SJSA1 (cell line): ENCODE data around the gene PCYT1B. TPM values are rescaled to one million over a fixed set of nuclear protein-coding genes. Genes with fewer than 3 reads are reported as not detected.
A peak's percentile ranks its signal among the peaks of the same experiment; 100 is the strongest.

ENCODE experiments used
- DNase-seq, 2 experiments: peaks; one replicate each; pipeline ENCODE4 v3.0.0-alpha.2; 2015 to 2020; ENCODE audit warnings: low spot score in 2 of 2, low read depth in 1 of 2
- H3K27ac ChIP-seq: fragments of 250-450 bp; sonication (Bioruptor Pico); 2 replicates; pipeline ENCODE4 v1.5.1; 2020; ENCODE audit warnings: mild to moderate bottlenecking, moderate library complexity
- H3K27me3 ChIP-seq: fragments of 250-450 bp; sonication (Bioruptor Pico); replicated peaks from 2 replicates; pipeline ENCODE4 v1.5.1; 2020; ENCODE audit warnings: mild to moderate bottlenecking, moderate library complexity
- H3K36me3 ChIP-seq: fragments of 250-450 bp; sonication (Bioruptor Pico); 2 replicates; pipeline ENCODE4 v1.5.1; 2020; ENCODE audit warnings: mild to moderate bottlenecking
- H3K4me1 ChIP-seq: fragments of 250-450 bp; sonication (Bioruptor Pico); replicated peaks from 2 replicates; pipeline ENCODE4 v1.6.1; 2021; ENCODE audit warnings: mild to moderate bottlenecking
- H3K4me3 ChIP-seq: fragments of 250-450 bp; sonication (Bioruptor Pico); 2 replicates; pipeline ENCODE4 v1.5.1; 2020; ENCODE audit warnings: mild to moderate bottlenecking
- H3K9me3 ChIP-seq: fragments of 250-450 bp; sonication (Bioruptor Pico); replicated peaks from 2 replicates; pipeline ENCODE4 v1.5.1; 2020; ENCODE audit warnings: mild to moderate bottlenecking
- total RNA-seq: library from RNA; depleted of rRNA; stranded (reverse); fragments of >200 nt; shearing (Covaris generic); gene quantifications from 2 replicates; pipeline ENCODE4 v1.2.3, GENCODE V29; 2014; rRNA removed

The PCYT1B gene
- total RNA-seq, result not detected in 2 replicates

- Histone ChIP-seq H3K9me3 (no peaks in the 10 kb centered on the region), H3K4me3 (no peak within 1 kb of the TSS), H3K4me1 (no peaks in the 10 kb centered on the region), H3K27me3 (no peaks in the 10 kb centered on the region), H3K36me3 (no peaks in the 10 kb centered on the region), H3K27ac (no peak within 1 kb of the TSS)
- peak; percentile 4 to 43 for DNase-seq
Measured at GRCh38 chrX:24647257-24648058, at the start of gene PCYT1B. Gene PCYT1B (minus strand): TSS chrX:24647347. CDS start chrX:24647105, 242 bp downstream.

GRCh38 chrX:24696294-24696693 is 49.1 kb upstream of the PCYT1B start:
- Histone ChIP-seq H3K9me3 (no peaks in the 10 kb centered on the region), H3K36me3 (peaks cover 3% of the 10 kb centered on the region; the same call in 1 of the 2 replicates), H3K4me3 (no peak overlapping the region), H3K27ac (no peak overlapping the region), H3K4me1 (0 out of 2 replicates have a peak, but pooled peaks cover 4% of the 10 kb centered on the region), H3K27me3 (no peaks in the 10 kb centered on the region)
- DNase-seq, result no peak

GRCh38 chrX:24694825-24695224 is 47.7 kb upstream of the PCYT1B start:
- H3K4me1 ChIP-seq, result 0 out of 2 replicates have a peak, but pooled peaks cover 4% of the 10 kb centered on the region
- no peaks in the 10 kb centered on the region; the same call in 1 of the 2 replicates for H3K36me3 ChIP-seq
- no peak overlapping the region for H3K27ac ChIP-seq
- no peaks in the 10 kb centered on the region for H3K9me3 ChIP-seq
- no peaks in the 10 kb centered on the region for H3K27me3 ChIP-seq
- DNase-seq, result no peak
- H3K4me3 ChIP-seq, result peak overlapping the region; percentile 58

GRCh38 chrX:24693453-24694202 is 46.5 kb upstream of the PCYT1B start, which contains the start of gene POLA1:
Gene POLA1 (plus strand): TSS chrX:24693918. CDS start chrX:24693962, 44 bp downstream.
- peak within 1 kb of the TSS; percentile 58 for H3K4me3 ChIP-seq
- no peaks in the 10 kb centered on the region for H3K36me3 ChIP-seq
- no peaks in the 10 kb centered on the region for H3K27me3 ChIP-seq
- H3K27ac ChIP-seq, result peak within 1 kb of the TSS; percentile 66
- no peaks in the 10 kb centered on the region for H3K9me3 ChIP-seq
- peak; percentile 92 to 95 for DNase-seq
- H3K4me1 ChIP-seq, result 0 out of 2 replicates have a peak, but pooled peaks cover 4% of the 10 kb centered on the region

GRCh38 chrX:24692305-24692704 is 45.2 kb upstream of the PCYT1B start:
- Histone ChIP-seq H3K27ac (no peak overlapping the region), H3K27me3 (no peaks in the 10 kb centered on the region), H3K4me3 (no peak overlapping the region), H3K9me3 (no peaks in the 10 kb centered on the region), H3K4me1 (0 out of 2 replicates have a peak, but pooled peaks cover 4% of the 10 kb centered on the region), H3K36me3 (no peaks in the 10 kb centered on the region)
- no peak for DNase-seq

- H3K9me3 ChIP-seq, result no peaks in the 10 kb centered on the region
- no peaks in the 10 kb centered on the region for H3K27me3 ChIP-seq
- no peaks in the 10 kb centered on the region for H3K36me3 ChIP-seq
- H3K4me3 ChIP-seq, result no peak overlapping the region
- H3K4me1 ChIP-seq, result no peaks in the 10 kb centered on the region
- H3K27ac ChIP-seq, result no peak overlapping the region
- DNase-seq, result no peak
Measured at GRCh38 chrX:24684048-24684447, 36.9 kb upstream of the PCYT1B start.

- no peak overlapping the region for H3K27ac ChIP-seq
- H3K27me3 ChIP-seq, result no peaks in the 10 kb centered on the region
- no peaks in the 10 kb centered on the region for H3K4me1 ChIP-seq
- DNase-seq, result no peak
- no peaks in the 10 kb centered on the region for H3K9me3 ChIP-seq
- H3K4me3 ChIP-seq, result no peak overlapping the region
- no peaks in the 10 kb centered on the region for H3K36me3 ChIP-seq
Measured at GRCh38 chrX:24682739-24683432, 35.7 kb upstream of the PCYT1B start.

GRCh38 chrX:24676403-24677024 is 29.4 kb upstream of the PCYT1B start:
- Histone ChIP-seq H3K4me3 (no peak overlapping the region), H3K36me3 (no peaks in the 10 kb centered on the region), H3K27me3 (no peaks in the 10 kb centered on the region), H3K27ac (no peak overlapping the region), H3K4me1 (no peaks in the 10 kb centered on the region), H3K9me3 (no peaks in the 10 kb centered on the region)
- no peak for DNase-seq

- no peaks in the 10 kb centered on the region for H3K4me1 ChIP-seq
- H3K27me3 ChIP-seq, result no peaks in the 10 kb centered on the region
- no peaks in the 10 kb centered on the region for H3K36me3 ChIP-seq
- H3K4me3 ChIP-seq, result no peak overlapping the region
- DNase-seq, result no peak
- H3K27ac ChIP-seq, result no peak overlapping the region
- no peaks in the 10 kb centered on the region for H3K9me3 ChIP-seq
Measured at GRCh38 chrX:24673424-24673823, 26.3 kb upstream of the PCYT1B start.

GRCh38 chrX:24672701-24673190 is 25.6 kb upstream of the PCYT1B start:
- DNase-seq, result no peak
- H3K4me1 ChIP-seq, result no peaks in the 10 kb centered on the region
- H3K27me3 ChIP-seq, result no peaks in the 10 kb centered on the region
- no peak overlapping the region for H3K4me3 ChIP-seq
- no peaks in the 10 kb centered on the region for H3K9me3 ChIP-seq
- H3K27ac ChIP-seq, result no peak overlapping the region
- H3K36me3 ChIP-seq, result no peaks in the 10 kb centered on the region

GRCh38 chrX:24668111-24668510 is 21.0 kb upstream of the PCYT1B start:
- H3K4me3 ChIP-seq, result no peak overlapping the region
- no peaks in the 10 kb centered on the region for H3K36me3 ChIP-seq
- no peaks in the 10 kb centered on the region for H3K27me3 ChIP-seq
- H3K9me3 ChIP-seq, result no peaks in the 10 kb centered on the region
- no peak overlapping the region for H3K27ac ChIP-seq
- no peak for DNase-seq
- H3K4me1 ChIP-seq, result no peaks in the 10 kb centered on the region

- Histone ChIP-seq H3K27me3 (no peaks in the 10 kb centered on the region), H3K36me3 (no peaks in the 10 kb centered on the region), H3K4me3 (no peak overlapping the region), H3K4me1 (no peaks in the 10 kb centered on the region), H3K9me3 (no peaks in the 10 kb centered on the region), H3K27ac (no peak overlapping the region)
- DNase-seq, result no peak
Measured at GRCh38 chrX:24662352-24662751, 15.2 kb upstream of the PCYT1B start.

GRCh38 chrX:24661292-24661691 is 14.1 kb upstream of the PCYT1B start:
- no peaks in the 10 kb centered on the region for H3K27me3 ChIP-seq
- no peak overlapping the region for H3K27ac ChIP-seq
- no peaks in the 10 kb centered on the region for H3K4me1 ChIP-seq
- DNase-seq, result no peak
- no peaks in the 10 kb centered on the region for H3K36me3 ChIP-seq
- no peaks in the 10 kb centered on the region for H3K9me3 ChIP-seq
- H3K4me3 ChIP-seq, result no peak overlapping the region
